NCI-H187 (cell line): ENCODE measurements around the gene RNF214.
"Not testable (repeated sequence)": the region's sequence is repeated elsewhere in the genome, so short reads cannot be mapped to it uniquely, and the experiment has no call there.

Experiments used
- DNase-seq, 2 experiments: peaks; one replicate each; lab custom pipeline; 2025; lab: John Stamatoyannopoulos, UW

RNF214 gene

DNA sequence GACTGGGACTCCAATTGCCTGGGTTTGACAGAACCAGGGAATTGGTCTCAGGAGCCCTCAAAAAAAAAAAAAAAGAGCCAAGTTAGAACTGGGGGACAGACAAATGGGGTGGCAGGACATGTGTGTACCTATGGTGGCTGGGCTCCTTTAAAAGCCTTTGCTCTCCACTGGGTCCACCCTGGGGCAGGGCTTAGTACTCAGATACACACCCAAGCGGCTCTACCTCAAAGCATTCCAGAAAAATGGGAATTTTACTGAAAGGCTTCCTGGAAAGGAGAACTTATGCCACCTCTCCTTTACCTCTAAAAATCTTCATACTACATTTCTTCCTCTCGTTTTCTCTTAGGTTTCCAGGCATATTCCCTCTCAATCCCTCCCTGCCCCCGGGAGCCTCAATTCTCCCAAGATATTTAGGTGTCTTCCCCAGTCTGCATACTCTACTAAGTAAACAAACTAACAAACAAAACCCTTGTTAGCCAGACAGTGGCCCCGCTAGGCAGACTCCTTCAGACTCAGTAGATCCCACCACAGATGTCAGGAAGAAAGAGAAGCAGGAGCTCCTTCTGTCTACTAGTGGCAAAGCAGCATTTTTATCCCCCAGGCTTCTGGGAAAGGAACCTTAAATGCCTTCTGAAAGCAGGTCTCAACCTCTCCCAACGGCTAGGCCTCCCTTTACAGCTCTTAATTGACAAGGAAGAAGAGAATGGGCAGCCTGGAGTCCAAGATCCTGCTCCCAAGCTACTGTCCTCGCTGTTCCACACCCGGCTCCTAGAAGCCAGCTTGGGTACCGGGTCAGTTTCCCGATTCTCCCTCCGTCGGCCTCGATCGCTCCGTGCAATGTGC lies 1.3 kb upstream of the RNF214 start:
- DNase-seq, result no peak

DNA sequence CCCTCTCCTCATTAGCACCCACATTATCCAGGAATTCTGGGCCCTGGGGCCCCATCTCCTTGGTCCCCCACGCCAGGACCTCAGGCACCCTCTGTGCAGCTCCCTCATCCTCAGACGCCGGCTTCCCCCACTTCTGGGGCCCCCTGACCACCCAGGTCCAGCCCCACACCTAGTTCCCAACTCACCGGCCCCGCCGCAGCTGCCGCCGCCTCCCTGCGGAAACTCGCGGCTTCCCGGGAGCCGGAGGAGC lies 704 bp upstream of the RNF214 start, which contains the start of gene PCSK7:
TSS of gene PCSK7 (minus strand) at position 232 of the 250 bp plus-strand sequence. CDS start 2,229 bp downstream, outside the sequence.
- no peak for DNase-seq

DNA sequence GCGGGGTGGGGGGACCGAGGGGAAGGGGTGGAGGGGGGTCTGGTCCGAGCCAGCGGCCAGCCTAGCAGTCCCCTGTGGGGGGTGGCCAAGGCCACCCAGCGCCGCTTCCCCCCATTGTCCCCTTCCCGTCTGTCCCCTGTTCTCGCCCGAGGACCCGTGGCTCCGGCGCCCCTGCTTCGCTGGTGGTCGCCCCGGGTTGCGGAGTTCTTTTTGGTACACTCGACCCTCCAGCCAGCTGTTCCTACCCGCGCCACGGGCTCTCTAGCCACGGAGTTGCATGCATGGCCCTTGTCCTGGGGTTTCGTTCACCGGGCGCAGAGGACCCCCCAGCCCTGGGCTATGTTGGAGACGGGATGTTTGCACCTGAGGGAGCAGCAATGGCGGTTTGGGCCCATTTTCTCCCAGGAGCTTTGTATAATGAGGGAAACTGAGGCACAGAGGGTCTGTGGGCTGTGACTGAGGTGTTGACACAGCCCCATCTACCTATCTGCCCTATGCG lies 489 bp downstream of the RNF214 start:
- no peak for DNase-seq

DNA sequence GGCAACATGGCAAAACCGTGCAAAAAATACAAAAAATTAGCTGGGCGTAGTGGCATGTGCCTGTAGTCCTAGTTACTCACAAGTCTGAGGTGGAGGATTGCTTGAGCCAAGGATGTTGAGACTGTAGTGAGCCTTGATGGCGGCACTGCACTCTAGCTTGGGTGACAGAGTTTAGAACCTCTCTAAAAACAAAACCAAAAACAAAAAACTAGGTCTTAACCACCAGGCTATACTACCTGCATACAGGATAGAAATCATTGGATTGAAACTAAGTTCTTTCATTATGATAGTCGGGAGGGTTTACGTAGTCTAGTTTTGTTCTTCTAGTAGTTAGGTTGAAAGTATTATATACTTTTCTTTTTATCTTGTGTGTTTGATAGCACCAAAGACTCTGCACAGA lies 5.8 kb downstream of the RNF214 start:
- DNase-seq, result no peak

DNA sequence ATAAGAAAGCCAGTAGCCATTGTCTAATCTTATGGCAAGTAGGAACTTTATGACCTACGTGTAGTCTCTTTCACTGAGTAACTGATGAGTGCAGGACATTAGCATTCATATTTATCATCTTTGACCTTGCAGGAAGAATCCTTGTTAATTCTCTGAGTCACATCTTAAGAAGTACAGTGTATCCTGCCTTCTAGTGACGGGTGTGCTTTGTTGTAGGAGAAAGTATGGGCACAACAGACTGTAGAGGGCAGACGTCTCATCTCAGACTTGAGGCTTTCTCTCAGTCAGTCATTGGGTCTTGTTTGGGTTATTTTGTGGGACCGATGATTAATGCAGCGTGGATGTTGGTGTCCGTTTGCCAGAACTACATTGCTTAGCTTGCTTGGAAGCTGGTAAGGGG lies 6.8 kb downstream of the RNF214 start:
- no peak for DNase-seq

DNA sequence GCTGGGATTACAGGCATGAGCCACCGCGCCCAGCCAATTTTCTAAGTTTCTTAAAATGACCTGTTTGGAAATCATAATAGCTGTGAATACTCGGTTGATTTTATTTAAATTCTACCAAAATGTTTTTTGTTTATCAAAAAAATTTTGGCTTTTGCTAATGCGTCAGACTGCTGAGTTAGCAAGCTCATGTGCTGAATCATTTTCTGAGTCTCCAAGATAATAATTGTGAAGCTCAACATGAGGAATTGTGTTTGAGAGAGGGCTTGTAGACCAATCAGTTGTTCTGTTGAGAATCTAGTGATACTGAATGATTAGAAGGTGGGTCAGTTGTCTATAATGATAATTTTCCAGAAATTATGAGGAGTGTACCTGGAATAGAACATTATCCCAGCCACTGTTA lies 15.9 kb downstream of the RNF214 start:
- DNase-seq, result no peak

DNA sequence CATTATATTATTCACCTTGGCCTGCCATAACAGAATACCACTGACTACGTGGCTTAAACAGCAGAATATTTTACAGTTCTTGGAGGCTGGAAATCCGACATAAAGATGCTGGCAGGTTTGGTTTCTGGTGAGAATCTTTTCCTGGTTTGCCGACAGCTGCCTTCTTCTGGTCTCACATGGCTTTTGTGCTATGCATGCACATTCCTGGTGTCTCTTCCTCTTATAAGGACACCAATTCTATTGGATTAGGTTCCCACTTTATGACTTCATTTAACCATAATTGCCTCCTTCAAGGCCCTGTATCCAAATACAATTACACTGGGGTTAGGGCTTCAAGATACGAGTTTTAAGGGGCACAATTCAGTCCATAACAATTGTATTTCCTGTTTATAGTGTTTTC lies 17.1 kb downstream of the RNF214 start:
- DNase-seq, result no peak

DNA sequence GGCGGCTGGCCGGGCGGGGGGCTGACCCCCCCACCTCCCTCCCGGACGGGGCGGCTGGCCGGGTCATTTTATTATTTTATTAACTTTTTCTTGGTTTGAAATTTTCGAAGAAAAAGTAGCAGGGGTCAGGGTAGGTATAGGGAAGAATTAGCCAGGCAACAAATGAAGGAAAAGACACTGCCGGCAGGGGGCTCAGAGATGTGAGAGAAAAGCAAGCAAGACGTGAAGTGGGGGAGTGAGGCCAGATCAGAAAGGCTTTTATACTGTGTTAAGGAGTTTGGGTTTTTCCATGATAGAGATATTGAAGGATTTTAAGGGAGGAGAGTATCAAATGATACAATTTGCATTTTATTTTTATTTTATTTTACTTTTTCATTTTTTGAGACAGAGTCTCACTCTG lies 19.0 kb downstream of the RNF214 start:
- no peak for DNase-seq

DNA sequence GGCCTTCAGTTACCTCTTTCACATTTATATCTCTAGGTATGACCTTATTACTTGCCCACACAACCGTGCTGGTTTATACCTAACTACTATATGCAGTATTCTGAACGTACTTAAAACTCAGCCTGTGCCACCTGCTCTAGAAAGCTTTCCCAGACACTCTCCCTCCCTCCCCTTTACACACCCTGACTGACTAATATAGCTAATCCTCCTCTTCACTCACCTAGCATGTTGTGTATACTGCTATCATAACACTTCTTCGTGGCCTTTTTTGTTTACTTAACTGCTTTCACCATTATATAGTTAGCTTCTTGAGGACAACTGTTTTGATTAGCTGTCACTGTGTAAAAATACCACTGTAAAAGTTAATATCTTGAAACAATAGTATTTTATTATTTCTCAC lies 23.5 kb downstream of the RNF214 start:
- DNase-seq, result no peak

DNA sequence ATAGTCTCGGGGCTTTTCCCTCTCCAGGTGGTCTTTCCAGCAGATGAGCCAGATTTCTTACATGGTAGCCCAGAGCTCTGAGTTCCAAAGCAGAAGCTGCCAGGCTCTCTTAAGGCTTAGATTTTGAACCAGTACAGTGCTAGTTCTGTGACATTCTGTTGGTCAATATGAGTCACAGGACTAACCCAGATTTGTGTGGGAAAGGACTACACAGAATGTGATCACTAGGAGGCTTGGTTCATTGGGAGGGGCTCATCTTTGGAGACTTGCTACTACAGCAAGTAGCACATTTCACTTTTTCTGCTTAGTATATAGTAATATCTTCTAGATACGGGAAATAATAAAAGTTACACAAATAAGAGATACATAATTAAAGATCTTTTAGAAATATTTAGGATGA lies 24.1 kb downstream of the RNF214 start:
- no peak for DNase-seq

DNA sequence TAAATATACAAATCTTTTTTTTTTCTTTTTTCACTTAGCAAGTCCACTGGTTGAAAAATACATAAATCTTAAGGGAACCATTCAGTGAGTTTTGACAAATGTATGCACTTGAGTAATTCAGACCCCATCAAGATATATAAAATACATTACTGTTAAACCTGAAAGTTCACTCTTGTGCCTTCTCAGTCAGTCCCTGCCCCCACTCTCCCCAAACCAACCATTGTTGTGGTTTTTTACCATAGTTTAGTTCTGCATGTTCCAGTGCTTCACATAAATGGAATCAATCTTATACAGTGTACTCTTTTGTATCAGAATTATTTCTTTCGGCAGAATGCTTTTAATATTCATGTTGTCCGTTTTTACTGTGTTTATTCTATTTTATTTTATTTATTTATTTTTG lies 26.1 kb downstream of the RNF214 start:
- no peak for DNase-seq

DNA sequence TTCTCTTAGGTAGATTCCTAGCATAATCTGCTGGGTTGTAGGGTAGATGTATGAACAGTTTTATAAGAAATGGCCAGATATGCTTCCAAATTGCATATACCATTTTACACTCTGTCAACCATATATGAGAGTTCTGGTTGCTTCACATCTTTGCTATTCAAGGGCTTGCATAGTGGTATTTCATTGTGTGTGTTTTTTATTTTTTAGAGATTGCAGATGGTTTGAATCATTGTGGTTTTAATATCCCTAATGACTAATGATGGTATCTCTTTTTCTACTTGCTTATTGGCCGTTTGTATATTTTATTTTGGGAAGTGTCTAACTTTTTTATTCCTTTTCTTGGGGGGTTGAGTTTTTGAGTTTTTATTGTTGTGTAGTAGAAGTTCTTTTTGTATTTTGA lies 26.9 kb downstream of the RNF214 start:
- no peak for DNase-seq

DNA sequence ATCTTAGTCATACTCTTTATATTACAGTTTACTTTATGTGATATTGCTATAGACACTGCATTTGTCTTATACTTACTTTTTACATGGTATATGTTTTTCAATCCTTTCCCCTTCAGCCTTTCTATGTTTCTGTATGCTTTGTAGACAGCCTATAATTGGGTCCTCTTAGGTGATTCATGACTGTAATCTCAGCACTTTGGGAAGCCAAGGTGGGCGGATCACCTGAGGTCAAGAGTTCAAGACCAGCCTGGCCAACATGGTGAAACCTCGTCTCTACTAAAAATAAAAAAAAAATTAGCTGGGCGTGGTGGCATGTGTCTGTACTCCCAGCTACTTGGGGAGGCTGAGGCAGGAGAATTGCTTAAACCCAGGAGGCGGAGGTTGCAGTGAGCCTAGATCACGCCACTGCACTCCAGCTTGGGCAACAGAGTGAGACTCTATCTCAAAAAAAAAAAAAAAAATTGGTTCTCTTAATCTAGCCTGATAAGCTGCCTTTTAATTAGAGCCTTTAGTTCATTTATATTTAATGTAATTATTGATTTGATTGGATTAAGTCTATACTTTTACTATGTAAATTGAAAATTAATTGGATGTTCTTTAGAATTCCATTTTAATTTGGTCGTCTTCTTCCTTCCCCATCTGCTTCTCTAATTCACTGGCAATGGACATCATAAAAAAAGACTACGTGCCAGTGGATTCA lies 32.3 kb downstream of the RNF214 start:
- not testable (repeated sequence) for DNase-seq

DNA sequence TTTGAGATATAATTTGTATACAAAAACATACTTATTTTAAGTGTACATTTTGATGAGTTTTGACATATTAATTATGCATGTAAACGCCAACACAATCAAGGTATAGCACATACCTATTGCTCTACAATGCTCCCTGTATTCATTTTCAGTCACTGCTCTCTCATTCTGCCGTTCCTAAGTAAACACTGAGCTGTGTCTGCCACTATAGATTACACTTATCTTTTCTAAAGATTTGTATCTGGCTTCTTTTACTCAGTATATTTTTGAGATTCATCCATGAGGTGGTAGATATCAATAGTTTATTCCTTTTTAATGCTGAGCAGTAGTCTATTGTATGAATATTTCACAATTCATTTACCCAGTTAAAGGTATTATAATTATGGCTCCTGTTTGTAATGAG lies 33.3 kb downstream of the RNF214 start:
- DNase-seq, result no peak

DNA sequence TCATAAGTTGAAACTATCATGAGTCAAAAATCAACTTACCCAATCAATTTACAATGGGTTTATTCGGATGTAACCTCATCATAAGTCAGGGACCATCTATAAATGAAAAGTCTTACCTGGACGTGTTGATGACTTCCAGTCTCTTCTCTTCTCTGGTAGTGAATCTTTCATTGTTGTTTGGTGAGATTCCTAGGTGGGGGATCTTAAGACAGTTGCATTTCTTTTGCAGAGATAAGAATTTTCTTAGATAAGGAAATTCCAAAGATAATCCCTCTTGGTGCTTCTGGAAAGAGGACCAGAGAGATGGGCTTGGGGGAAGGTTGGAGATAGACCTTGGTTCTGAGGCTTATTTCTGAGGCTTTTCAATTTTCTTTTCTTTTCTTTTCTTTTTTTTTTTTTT lies 37.4 kb downstream of the RNF214 start:
- DNase-seq, result no peak

DNA sequence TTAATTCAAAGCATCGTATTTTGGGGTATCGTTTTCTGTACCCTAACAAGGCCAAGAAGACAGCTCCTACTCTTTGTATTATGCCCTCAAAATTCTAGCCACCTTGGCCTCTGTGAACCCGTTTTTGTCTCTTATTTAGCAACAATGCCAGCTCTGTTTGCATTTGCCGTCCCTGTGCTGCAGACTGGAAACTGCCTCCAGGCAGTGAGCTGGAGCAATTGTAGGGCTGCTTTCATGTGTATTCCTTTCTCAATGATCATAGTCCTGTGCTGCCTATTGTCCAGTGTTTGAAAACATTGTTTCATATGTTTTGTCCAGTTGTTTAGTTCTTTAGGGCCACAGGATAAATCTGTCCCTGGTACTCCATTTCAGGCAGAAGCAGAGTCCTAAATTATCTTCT lies 38.7 kb downstream of the RNF214 start:
- no peak for DNase-seq

DNA sequence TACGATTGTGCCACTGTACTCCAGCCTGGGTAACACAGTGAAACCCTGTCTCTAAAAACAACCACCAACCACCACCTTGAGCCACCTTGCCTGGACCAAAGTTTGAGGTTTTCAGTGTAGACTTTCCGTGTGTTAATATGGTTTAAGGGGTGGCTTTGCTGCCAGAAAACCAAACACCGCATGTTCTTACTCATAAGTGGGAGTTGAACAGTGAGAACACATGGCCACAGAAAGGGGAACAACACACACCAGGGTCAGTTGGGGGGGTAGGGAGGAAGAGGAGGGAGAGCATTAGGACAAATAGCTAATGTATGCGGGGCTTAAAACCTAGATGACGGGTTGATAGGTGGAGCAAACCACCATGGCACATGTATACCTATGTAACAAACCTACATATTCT lies 39.7 kb downstream of the RNF214 start:
- DNase-seq, result not testable (repeated sequence)

DNA sequence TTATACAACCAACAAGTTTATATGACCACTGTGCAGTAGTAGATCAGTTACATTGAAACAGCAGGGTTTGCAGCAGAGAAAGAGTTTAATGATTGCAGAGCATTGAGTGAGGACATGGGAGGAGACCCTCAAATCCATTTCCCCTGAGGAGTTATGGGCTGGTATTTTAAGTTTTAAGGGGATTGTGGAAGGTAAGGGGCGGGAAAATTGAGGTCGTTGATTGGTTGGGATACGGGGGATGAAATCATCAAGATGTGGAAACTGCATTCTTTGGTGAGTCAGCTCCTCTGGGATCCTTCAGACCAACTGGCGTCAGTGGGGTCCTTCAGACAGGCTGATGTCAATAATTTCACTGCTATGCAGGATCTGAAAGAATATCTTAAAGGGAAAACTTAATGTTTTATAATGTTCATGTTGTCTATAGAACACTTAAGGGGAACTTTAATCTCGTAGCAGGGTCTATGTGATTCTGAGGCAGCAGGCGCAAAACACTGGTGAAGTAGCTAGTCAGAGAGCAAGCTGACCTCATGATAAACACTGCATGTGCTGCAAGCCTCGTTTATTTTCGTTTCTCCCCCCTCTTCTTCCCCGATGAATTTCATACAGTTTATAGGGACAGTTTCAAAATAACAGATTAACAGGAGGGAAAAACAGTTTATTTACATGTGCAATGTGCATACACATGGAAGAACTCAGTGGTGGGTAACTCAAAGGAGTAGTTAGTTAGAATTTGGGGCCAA lies 41.2 kb downstream of the RNF214 start:
- DNase-seq, result no peak

DNA sequence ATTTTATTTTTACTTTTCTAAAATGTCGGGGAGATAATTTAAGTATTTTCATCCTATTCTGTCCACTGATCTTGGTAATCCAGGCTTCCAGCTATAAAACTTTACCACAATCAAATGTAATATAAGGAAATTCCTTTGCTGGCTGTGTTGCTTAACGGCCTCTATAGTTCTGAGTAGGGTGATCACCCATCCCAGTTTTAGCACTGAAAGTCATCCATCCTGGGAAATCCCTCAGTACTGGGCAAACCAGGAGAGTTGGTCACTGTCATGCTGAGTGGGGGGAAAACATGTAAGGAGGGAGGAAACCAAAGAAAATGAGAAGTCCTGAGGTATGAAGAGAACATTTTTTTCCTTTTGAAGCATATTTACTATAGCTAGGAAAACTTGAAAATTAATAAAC lies 45.9 kb downstream of the RNF214 start:
- DNase-seq, result no peak

DNA sequence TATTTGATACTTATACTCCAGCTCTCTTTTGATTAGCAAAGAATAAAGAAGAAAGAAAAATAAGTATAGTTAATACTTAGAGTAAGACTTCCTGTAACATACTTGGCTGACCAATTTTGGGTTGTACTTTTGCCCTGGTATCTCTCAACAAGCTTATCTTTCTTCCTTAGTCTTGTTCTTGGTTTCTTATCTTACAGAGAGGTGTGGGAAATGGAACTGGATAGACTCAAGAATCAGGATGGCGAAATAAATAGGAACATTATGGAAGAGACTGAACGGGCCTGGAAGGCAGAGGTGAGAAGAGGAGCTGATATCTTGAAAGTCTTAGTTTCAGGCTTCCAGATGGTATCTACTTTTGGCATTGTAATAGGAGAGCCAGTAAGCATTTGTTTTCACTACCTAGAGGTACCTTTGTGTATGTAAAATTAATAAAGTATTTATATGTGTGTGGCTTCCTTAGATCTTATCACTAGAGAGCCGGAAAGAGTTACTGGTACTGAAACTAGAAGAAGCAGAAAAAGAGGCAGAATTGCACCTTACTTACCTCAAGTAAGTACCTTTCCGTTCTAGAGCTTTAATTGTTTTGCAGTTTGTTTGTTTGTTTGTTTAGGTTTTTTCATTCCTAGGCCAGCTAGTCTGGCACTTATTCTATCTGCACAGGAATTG lies 47.4 kb downstream of the RNF214 start:
- no peak for DNase-seq

DNA sequence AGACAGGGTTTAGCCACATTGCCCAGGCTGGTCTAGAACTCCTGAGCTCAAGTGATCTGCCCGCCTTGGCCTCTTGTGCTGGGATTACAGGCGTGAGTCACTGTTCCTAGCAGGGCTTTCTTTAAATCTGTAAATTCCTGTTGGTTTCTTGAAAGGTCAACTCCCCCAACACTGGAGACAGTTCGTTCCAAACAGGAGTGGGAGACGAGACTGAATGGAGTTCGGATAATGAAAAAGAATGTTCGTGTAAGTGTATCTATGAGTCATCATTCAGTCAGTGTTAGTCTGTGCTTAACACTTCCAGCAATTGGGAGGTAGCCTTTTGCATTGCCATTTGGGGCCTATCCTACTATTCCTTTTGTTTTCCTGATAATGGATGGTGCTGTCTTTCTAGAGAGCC lies 48.7 kb downstream of the RNF214 start:
- DNase-seq, result no peak

DNA sequence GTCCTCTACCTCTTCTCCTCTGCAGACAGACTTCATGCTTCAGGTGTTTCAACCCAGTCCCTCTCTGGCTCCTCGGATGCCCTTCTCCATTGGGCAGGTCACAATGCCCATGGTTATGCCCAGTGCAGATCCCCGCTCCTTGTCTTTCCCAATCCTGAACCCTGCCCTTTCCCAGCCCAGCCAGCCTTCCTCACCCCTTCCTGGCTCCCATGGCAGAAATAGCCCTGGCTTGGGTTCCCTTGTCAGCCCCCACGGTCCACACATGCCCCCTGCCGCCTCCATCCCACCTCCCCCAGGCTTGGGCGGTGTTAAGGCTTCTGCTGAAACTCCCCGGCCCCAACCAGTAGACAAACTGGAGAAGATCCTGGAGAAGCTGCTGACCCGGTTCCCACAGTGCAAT lies 49.4 kb downstream of the RNF214 start:
- DNase-seq, result no peak
